Kidney (tissue), 14 donors: Measurements from ENCODE around the gene POR. TPM values are rescaled to one million over a fixed set of nuclear protein-coding genes. Genes with fewer than 3 reads are reported as not detected.
"Not testable (repeated sequence)": the region's sequence is repeated elsewhere in the genome, so short reads cannot be mapped to it uniquely, and the experiment has no call there.

Experiments used
- DNase-seq, 5 donors: peaks; one replicate each; pipeline ENCODE4 v3.0.0-alpha.2; 2013 to 2020
- FAIRE-seq: peaks from 2 replicates; lab custom pipeline; 2012; peaks lifted over from hg19 to GRCh38; lab: Jason Lieb, UNC
- H3K27ac ChIP-seq, 2 donors: one replicate each; pipeline ENCODE4 v1.7.0; 2013; ENCODE audit warnings: low read depth in 2 of 2, low read length in 2 of 2, inconsistent platforms in 1 of 2
- H3K27me3 ChIP-seq: one replicate; pipeline ENCODE4 v1.7.1; 2013; ENCODE audit warnings: low read length, inconsistent platforms; ENCODE audit not compliant: control insufficient read depth, insufficient read depth
- H3K36me3 ChIP-seq, 3 donors: one replicate each; pipeline versions ENCODE4 v1.7.0 to v1.7.1; 2013; ENCODE audit warnings: low read length in 3 of 3, control low read depth in 1 of 3, inconsistent platforms in 1 of 3; ENCODE audit not compliant: insufficient read depth in 3 of 3, control insufficient read depth in 2 of 3
- H3K4me1 ChIP-seq, 3 donors: one replicate each; pipeline versions ENCODE4 v1.7.0 to v1.7.1; 2013; ENCODE audit warnings: low read length in 3 of 3, inconsistent platforms in 1 of 3, low read depth in 1 of 3; ENCODE audit not compliant: control insufficient read depth in 2 of 3, insufficient read depth in 2 of 3
- H3K4me3 ChIP-seq, 3 donors: one replicate each; pipeline versions ENCODE4 v1.7.0 to v1.8.1; 2013; ENCODE audit warnings: low read length in 3 of 3, control low read depth in 1 of 3, inconsistent platforms in 1 of 3
- H3K9ac ChIP-seq, 3 donors: one replicate each; pipeline versions ENCODE4 v1.7.0 to v1.7.1; 2013; ENCODE audit warnings: low read length in 3 of 3, control low read depth in 1 of 3, inconsistent platforms in 1 of 3
- H3K9me3 ChIP-seq, 3 donors: one replicate each; pipeline versions ENCODE4 v1.7.0 to v1.7.1; 2013; ENCODE audit warnings: low read length in 3 of 3, control low read depth in 1 of 3, inconsistent platforms in 1 of 3; ENCODE audit not compliant: control insufficient read depth in 2 of 3, insufficient read depth in 1 of 3
- CTCF ChIP-seq: IDR thresholded peaks from 3 replicates; pipeline ENCODE4 v1.5.1; 2012; ENCODE audit warnings: mild to moderate bottlenecking, moderate library complexity, borderline replicate concordance; ENCODE audit not compliant: insufficient read depth; ENCODE audit errors: extremely low read depth
- intact Hi-C: fragments of 100-400 bp; cut with DNase I; formaldehyde crosslinking; loops from one replicate; pipeline ENCODE4 v1.11.1; 2022
- polyA plus RNA-seq: library from polyadenylated mRNA; stranded (reverse); fragments of 350-450 nt; fragmentation: Illumina TruSeq; extraction: RNeasy Lipid Tissue Mini Kit (QIAGEN cat#74804); gene quantifications from one replicate; pipeline ENCODE4 v1.2.3, GENCODE V29; 2014; ENCODE audit warnings: low read depth, low replicate concordance; ENCODE audit not compliant: insufficient read depth
- total RNA-seq: library from RNA; stranded (reverse); fragmentation: NEBNext Ultra II Directional; extraction: Animal tissue kit (Norgen Biotek cat#: 25700); gene quantifications from one replicate; pipeline ENCODE4 v1.2.1, GENCODE V29; 2021
- donor health status: control.
- donor health status: control.
- donor health status: control.
- donor health status: control.
- donor health status: control.
- donor health status: DM: yes; HTN: yes; CAD: no.
- donor health status: Normal renal cell carcinoma (clear cell type).

POR gene
- total and polyA plus RNA-seq, 2 donors from 2014 or later, result 122 to 130 TPM

GRCh38 chr7:75889826-75890225 is 25.1 kb upstream of the POR start:
- H3K4me3 ChIP-seq, result no peak overlapping the region
- H3K9ac ChIP-seq, result no peak overlapping the region
- no peaks in the 10 kb centered on the region for H3K27me3 ChIP-seq
- peaks cover 0 to 12% (median 9%) of the 10 kb centered on the region in 3 donors for H3K36me3 ChIP-seq
- TF ChIP-seq CTCF, result no peak
- H3K4me1 ChIP-seq, result peaks cover 0 to 3% (median 0%) of the 10 kb centered on the region in 3 donors
- H3K9me3 ChIP-seq, result no peaks in the 10 kb centered on the region
- DNase-seq, result peak in 1 of 5 donors; percentile 21
- no peak for FAIRE-seq
- intact Hi-C loops, result no loop called here
- no peak overlapping the region for H3K27ac ChIP-seq

- peak in 1 of 5 donors; percentile 23 for DNase-seq
- H3K4me1 ChIP-seq, H3K4me3 ChIP-seq, H3K36me3 ChIP-seq, H3K9ac ChIP-seq, H3K27me3 ChIP-seq, intact Hi-C loops, H3K27ac ChIP-seq, FAIRE-seq, H3K9me3 ChIP-seq: not testable (repeated sequence)
Measured at GRCh38 chr7:75891237-75891636, 23.7 kb upstream of the POR start.

- intact Hi-C loops, result no loop called here
- no peaks in the 10 kb centered on the region for H3K27me3 ChIP-seq
- no peaks in the 10 kb centered on the region for H3K9me3 ChIP-seq
- H3K4me1 ChIP-seq, result peaks cover 0 to 3% (median 0%) of the 10 kb centered on the region in 3 donors
- H3K9ac ChIP-seq, result no peak overlapping the region
- DNase-seq, result peak in 1 of 5 donors; percentile 38
- H3K36me3 ChIP-seq, result peaks cover 0 to 9% (median 0%) of the 10 kb centered on the region in 3 donors
- no peak overlapping the region for H3K4me3 ChIP-seq
- FAIRE-seq, result no peak
- H3K27ac ChIP-seq, result no peak overlapping the region
- no peak for TF ChIP-seq CTCF
Measured at GRCh38 chr7:75891815-75892411, 23.0 kb upstream of the POR start.

GRCh38 chr7:75892634-75893272 is 22.2 kb upstream of the POR start:
- DNase-seq, result peak in 4 of 5 donors; percentile 59 to 87 (median 74)
- Histone ChIP-seq H3K4me3 (no peak overlapping the region), H3K27ac (no peak overlapping the region), H3K36me3 (peaks cover 0 to 8% (median 0%) of the 10 kb centered on the region in 3 donors), H3K4me1 (peaks cover 0 to 3% (median 0%) of the 10 kb centered on the region in 3 donors), H3K9me3 (no peaks in the 10 kb centered on the region), H3K27me3 (no peaks in the 10 kb centered on the region), H3K9ac (no peak overlapping the region)
- intact Hi-C loops, result no loop called here
- no peak for FAIRE-seq
- TF ChIP-seq CTCF, result no peak
